ENCODE results near the gene POLA2.
"Not testable (repeated sequence)": the region's sequence is repeated elsewhere in the genome, so short reads cannot be mapped to it uniquely, and the experiment has no call there.

POLA2 gene

DNA sequence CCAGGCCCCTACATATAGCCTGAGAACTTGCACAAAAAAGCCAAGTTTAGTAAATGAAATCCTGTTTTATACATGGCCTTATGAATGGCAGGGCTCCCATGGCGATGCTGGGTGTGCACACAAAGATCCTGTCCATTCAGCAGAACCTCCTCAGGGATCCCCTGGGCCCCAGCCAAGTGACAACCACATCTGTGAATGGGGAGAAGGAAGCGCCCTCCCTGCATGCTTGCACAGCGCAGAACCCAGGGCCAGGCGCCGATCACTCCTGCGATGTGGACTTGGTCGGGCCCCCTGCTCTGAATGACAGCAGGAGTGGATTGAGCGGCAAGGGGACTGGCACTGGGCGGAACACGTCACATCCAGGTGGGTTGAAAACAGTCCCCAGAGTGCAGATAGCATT, 48.5 kb downstream of the POLA2 start:
- no peak for DNase-seq

DNA sequence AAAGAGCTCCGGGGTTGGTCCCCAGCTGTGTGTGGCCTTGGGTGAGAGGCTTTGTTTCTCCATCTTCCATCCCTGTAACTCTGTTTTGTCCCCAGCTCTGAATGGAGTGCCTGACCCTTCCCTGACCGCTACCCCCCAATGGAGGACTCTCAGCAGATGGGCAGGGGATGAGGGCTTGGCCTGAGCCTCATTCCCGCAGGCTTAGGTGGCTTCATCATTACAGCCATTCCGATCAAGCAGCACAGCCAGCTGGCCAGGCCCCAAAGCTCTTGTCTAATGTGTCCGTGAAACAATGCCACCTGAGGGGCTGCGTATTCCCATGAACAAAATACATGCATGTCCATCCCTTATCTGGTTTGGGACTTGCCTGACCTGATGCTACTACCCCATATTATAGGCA, 49.0 kb downstream of the POLA2 start:
- DNase-seq: no peak

DNA sequence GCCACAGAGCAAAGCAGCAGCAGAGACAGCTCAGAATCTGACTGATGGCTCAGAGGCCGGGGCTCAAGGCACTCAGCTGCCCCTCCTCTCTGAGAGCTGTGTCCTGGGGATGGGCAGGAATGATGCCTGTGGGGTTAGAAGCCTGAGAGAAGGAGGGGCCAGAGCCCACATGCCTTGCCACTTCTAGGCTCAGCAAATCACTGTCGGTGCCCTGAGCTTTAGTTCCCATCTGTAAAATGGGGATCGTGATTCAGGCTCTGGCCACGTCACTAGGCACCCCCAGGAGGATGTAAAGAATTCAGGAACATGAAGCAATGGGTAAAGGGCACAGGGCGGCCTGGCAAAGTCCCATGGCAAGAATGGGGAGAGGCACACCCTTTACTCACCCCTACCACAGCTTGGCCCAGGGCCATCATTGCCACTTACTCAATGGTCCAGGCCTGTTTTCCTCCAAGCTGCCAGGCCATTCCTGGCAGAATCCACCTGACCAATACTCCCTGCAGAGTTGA, 49.5 kb downstream of the POLA2 start:
- DNase-seq: no peak

DNA sequence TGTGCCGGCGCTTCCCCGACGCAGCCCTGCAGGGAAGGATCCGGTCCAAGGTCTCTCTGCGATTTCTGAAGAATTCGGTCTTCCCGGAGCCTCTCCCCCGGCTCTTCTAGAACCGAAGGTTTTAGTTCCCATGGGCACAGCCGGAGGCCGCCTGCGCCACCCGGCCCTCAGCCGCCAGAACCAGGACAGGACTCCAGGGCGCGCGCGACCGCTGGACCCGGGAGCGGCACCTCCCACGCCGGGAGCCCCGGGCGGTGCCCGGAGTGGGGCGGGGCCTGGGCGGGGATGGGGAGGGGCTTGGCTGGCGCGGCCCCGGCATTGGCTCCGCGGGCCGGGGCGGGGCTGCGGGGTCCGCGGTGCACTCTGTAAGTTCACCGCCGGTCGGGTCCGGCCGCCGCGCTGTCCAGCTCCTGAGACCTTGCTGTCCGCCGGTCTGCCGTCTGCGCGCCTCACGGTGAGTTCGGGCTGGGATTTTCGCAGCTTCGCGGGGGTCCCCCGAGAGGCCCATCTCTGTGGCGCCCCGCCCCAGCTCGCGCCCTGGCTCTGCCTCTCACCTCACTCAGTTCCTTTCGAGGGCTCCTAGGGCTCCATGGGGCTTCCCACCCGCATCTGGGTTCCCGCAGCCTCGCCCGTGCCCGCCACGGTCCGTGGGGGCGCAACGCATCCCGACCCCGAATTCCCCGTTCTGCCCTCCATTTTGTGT, 52.9 kb downstream of the POLA2 start, which contains the start of gene CDC42EP2:
CDC42EP2 (plus strand) TSS at position 366 of the 703 bp plus-strand sequence. CDS start 6,033 bp downstream, outside the sequence.
- no peak for DNase-seq

DNA sequence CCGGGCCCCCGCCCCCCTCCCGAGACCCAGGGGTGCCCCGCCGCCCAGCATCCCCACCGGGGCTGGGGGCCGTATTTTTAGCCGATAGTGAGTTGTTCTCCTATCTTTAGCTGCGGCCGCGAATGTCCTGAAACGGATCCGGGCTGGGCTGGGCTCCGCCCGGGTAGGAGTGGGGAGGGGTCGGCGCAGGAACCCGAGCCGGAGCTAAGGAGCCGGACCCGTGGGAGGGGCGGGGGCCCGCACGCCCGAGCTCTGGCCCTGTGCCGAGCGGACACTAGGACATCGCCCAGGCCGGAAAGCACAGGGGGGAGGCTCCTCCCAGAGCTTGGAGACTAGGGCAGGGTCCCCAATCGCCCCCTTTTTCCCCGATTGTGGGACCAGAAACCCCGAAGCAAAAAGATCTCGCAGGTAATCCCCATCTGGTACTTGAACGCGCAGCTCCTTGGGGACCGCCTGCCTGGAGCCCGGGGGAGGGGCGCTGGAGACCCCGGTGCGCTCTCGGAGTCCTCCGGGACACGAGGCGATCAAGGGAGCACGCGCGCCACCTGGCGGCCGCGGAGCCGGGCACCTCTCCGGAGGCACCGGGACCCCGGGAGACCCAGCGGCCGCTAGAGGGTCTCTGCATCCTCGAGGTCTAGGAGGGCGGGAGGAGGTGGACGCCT, 53.6 kb downstream of the POLA2 start:
- DNase-seq: peak; percentile 18

DNA sequence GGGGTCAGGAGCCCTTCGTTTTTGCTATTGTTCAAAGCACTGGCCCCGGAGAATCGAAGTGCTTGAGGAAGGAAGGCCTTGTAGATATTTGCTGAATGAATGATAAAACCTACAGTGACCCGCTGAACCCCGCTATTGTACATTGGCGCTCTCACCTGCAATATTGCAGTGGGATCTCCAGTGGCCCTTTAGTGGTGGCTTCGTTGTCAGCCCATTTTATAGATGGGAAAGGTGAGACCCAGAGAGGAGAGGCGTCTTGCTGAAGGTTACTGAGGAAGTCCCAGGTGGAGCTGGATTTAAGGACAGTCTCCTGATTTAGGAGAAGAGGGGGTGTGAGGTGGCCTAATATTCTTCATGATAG, 54.1 kb downstream of the POLA2 start:
- DNase-seq: no peak

DNA sequence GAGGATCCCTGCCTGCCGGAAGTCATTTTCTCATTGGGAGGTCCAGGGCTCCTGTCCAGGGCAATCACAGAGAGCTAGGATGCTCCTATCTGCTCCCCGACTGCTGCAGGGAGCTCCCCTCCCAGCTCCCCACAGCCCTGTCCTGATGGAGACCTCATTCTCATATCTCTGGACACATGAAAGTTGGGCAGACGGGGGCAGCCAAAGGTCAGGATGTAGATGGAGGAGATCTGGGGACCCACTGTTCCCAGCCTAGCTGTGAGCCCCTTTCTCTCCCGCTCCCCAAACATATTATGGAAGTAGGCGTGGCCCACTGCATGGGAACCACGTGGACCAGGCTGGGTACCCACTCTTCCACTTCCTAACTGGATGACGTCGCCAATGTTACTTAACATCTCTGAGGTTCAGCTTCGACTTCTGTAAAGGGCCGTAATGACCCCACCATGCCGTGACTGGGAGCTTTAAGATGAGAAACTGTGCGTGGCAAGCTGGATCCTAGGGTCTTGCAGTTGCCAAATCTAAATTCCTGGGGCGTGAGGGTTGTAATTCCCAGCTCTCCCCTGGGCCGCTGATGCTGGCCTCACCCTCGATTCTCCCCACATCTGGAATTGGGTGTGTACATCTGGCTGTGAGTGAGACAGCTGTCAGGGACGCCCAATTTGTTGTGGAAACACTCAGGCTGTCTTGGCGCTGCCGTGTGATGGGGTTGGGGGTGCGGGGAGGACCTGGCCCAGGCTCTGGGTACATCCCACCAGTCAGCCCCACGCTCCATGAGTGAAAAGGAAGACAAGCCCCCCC, 54.7 kb downstream of the POLA2 start:
- DNase-seq: no peak

DNA sequence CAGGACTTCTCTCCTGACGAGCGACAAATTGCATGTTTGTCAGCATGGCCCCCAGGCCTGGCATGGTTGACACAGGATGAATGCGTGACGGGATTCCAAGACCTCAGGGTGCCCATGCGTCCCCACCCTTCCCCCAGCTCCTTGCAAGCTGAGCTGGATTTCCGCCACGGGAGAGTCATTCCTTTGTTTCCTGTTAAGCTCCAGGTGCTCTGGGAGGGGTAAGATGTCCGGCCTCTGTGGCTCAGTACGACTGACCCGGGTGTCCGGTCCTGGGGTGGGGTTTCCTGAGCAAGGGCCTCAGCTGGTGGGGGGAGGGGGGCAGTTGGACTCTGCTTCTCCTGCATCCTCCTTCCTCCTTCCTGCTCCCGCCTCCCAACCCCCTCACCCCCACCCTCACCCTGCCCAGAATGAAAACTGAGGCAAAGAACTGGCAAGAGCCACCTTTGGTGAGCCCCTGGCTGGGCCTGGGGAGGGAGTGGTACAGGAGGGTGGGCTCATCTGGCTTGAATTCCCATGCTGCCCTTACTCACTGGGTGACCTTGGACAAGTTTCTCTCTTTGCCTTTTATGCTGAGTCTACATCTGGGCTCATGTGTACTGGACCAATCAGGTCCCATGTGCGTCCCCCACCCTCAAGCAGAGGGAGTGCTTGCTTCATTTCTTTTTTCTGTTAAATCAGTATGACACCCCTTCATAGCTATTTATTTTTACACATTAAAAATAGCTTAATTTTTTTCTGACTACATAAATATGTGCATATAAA, 55.4 kb downstream of the POLA2 start:
- DNase-seq: no peak

DNA sequence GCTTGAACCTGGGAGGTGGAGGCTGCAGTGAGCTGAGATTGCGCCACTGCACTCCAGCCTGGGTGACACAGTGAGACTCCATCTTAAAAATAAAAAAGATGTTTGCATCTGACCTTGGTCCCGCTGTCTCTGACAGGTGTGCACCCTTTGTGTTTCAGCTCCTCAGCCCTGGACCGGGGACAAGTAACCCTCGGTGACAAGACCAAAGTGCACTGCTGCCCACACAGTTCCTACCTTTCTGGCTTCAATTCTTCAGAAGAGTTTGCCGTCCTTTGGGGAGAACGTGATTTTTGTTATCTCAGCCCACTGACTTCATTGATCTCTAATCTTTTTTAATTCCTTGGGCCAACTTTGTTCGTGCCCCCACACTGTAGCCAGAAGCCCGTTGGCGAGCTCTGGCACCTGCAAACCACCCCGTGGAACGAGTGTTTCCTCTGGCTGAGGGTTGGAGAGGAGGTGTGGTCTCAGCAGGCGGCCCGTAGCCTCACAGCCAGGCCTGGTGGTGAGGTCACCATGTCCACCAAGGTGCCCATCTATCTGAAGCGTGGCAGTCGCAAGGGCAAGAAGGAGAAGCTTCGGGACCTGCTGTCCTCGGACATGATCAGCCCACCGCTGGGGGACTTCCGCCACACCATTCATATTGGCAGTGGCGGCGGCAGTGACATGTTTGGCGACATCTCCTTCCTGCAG, 58.8 kb downstream of the POLA2 start:
- DNase-seq: no peak

DNA sequence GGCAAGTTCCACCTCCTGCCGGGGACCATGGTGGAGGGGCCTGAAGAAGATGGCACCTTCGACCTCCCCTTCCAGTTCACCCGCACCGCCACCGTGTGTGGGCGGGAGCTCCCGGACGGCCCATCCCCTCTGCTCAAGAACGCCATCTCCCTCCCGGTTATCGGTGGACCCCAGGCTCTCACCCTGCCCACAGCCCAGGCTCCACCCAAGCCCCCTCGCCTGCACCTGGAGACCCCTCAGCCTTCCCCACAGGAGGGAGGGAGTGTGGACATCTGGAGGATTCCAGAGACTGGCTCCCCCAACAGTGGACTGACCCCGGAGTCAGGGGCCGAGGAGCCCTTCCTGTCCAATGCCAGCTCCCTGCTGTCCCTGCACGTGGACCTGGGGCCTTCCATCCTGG, 59.3 kb downstream of the POLA2 start:
- no peak for DNase-seq

DNA sequence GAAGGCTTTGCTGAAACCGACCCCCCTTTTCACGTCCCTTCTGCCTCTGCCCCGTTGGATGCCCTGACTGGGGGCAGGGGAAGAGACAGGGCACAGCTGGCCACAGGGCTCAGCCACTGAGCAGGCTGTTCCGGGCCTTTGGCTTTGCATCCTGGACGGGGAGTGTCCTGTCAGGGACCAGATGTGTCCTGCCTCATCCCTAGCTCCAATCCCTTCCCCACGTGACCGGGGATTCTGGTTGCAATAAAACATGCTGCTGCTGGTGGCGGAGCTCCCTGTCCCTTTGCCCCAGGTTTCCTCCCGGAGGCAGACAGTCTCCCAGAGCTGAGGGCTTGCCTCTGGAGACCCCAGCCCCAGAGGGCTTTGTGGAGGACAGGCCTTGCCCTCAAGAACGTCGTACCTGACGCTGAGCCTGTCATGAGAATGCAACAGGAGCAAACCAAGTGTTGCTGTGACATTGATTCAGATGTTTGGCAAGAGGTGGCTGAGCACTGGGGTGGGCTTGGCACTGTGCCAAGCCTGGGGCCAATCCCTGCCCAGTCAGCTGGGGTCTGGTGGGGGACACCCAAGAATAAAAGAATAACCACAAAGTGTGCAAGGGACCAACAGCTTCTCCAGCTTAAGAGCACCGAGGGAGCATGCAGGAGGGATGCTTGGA, 60.2 kb downstream of the POLA2 start:
- no peak for DNase-seq

DNA sequence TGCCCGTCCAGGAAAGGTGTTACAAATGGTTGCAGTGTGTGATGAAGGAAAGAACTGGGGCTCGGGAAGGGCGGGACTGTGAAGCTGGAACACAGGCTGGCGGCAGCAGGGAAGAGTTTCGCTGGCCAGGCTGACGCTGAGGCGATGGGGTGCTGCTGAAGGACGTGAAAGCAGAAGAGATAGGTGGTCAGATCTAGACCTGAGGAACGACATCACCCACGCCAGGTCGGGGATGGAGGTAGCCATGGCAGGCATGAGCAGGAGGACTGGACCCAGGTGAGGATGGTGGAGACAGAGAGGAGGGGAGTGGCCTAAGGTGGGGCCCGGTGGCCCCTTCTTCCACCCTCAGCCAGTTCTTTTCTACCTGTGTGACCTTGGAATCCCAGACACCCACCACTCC, 62.1 kb downstream of the POLA2 start:
- DNase-seq: no peak

DNA sequence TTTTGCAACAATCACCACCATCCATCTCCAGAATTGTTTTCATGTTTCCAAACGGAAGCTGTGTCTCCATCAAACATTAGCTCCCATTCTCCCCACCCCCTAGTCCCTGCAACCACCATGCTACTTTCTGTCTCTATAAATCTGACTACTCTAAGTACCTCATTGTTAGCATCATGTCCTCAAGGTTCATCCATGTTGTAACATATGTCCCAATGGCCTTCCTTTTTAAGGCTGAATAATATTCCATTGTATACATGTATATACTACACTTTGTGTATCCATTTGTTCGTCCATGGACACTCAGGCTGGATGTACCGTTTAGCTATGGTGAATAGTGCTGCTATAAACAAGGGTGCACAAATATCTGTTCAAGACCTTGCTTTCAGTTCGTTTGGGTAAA, 63.7 kb downstream of the POLA2 start:
- DNase-seq: no peak

DNA sequence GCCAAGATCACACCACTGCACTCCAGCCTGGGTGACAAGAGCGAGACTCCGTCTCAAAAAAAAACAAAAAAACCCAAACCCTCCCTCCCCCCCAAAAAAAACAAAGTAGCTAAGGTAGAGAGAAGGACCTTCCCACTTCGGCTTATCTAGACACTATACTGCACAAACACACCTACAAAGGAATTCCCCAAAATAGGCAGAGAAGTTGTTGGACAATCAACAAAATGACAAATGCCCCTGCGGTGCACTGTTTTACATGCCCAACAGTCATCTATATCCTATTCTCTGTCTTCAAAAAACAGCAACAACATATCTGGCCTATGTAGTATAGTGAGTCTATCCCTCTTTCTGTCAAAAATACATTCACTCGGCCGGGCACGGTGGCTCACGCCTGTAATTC, 65.3 kb downstream of the POLA2 start:
- no peak for DNase-seq

DNA sequence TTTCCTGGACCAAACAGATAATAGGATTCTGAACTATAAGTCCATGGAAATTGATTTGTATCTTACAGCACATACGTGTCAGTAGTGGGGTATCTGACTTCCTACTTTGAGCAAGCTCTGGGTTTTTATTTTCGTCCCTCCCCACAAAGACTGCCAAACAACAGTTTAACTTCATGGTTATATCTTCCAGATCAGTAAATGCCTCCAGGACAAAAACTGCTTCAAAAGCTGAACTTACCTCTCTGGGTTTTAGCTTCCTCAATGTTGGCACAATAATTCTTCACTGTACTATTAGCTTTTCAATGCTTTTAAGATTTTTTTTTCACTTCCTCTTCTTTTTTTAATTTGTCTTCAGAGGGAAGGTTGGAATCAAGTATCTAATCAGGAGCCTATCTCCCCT, 67.7 kb downstream of the POLA2 start:
- no peak for DNase-seq

DNA sequence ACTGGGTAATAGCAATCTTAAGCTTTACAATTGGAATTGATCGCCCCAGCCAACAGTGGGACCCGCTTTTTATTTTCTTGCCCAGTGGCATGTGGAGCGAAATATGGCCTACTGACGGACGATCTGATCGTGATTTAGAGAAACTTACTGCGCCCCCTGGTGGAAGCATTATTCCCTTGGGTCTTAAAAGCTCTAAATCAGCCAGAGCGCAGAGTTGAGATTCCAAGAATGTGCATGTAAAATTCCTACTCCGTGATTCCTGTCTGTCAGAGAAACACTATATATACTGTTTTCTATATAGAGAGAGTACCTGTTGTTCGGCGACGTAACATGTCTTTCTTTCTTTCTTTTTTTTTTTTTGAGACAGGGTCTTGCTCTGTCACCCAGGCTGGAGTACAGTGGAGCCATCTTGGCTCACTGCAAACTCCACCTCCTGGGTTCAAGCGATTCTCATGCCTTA, 68.2 kb downstream of the POLA2 start:
- DNase-seq: peak; percentile 86

DNA sequence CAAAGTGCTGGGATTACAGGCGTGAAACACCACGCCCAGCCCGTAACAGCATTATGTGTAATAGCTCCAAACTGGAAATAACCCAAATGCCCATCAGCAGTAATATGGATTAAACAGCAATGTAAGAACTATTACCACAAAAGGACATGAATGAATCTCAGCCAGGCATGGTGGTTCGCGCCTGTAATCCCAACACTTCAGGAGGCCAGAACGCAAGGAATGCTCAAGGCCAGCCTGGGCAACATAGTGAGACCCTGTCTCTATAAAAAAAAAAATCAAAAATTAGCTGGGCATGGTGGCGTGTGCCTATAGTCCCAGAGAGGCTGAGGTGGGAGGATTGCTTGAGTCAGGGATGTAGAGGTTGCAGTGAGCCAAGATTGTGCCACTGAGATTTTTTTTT, 68.8 kb downstream of the POLA2 start:
- no peak for DNase-seq

DNA sequence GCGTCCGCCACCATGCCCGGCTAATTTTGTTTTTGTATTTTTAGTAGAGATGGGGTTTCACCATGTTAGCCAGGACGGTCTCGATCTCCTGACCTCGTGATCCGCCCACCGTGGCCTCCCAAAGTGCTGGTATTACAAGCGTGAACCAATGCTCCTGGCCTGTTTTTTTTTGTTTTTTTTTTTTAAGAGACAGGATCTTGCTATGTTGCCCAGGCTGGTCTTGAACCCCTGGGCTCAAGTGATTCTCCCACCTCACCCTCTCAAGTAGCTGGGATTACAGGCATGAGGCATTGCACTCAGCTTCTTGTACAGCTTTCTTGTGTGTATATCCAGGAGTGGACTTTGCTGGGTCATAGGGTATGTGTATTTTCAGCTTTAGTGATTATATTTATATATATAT, 70.8 kb downstream of the POLA2 start:
- not testable (repeated sequence) for DNase-seq

DNA sequence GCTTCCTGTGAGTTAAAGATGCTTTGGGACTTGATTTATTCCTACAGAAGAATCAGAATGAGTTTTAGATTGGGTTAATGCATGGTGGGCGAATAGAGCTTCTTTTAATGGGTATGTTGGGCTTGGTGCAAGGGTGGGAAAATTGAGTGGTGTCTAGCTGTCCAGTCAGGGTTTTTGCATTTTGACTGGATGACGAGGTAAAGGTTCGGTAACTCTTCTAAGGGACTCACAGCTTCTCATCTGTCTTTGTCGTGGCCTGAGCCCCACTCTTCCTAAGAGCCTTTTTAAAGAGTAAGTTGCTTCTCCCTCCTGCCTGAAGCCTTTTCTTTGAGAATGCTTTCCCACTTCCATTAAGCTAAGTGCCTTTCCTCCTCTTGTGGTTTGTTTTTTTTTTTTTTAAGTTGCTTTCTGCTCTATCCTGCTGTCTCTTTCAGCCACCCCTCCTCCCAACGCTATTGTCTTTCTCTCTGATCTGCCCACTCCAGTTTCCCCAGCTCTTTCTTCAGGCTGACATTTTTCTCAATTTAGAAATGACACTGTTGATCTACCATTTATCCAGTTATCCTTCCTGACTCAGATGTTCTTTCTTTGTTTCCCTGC, 73.0 kb downstream of the POLA2 start:
- DNase-seq: no peak

DNA sequence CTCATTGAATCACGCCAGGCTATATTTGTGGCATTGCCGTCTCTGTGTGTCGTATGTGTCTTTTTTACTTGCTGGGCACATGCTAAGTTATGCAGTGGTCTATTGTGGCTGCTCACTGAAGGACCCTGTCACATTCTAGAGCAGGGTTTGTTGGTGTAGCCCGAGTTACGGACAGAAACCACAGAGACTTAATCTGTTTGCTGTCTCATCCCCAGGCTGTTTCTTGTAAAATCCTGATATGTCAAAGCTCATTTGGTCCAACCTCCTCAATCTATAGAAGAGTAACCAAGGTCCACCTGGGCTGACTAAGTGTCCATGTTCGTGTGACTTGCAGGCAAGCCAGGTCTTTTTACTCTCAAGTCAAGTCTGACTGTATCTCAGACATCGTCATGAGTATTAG, 76.9 kb downstream of the POLA2 start:
- DNase-seq: no peak

DNA sequence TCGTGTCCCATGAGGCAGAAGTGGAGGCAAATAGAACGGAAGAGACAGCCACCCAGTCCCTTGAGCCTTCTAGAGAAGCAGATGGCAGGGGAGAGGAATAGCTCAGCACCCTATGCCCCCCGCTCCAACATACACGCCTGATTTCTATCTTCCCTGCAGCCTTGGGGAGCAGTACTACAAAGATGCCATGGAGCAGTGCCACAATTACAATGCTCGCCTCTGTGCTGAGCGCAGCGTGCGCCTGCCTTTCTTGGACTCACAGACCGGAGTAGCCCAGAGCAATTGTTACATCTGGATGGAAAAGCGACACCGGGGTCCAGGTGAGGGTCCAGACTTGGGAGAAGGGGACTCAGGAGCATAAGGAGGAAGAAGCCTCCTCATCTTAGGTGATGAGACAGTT, 78.5 kb downstream of the POLA2 start:
- DNase-seq: no peak

Data from SHP77 treated with DMSO at 0.1 percent for 48 hours (cell line).